ENCODE measurements around the gene ALKBH3.

The ALKBH3 gene

GRCh38 chr11:43922744-43923405 lies 42.2 kb downstream of the ALKBH3 start:
- DNase-seq (ENCODE audit: low read depth, low spot score) = peak; percentile 66
- TF ChIP-seq, protein P1, sequence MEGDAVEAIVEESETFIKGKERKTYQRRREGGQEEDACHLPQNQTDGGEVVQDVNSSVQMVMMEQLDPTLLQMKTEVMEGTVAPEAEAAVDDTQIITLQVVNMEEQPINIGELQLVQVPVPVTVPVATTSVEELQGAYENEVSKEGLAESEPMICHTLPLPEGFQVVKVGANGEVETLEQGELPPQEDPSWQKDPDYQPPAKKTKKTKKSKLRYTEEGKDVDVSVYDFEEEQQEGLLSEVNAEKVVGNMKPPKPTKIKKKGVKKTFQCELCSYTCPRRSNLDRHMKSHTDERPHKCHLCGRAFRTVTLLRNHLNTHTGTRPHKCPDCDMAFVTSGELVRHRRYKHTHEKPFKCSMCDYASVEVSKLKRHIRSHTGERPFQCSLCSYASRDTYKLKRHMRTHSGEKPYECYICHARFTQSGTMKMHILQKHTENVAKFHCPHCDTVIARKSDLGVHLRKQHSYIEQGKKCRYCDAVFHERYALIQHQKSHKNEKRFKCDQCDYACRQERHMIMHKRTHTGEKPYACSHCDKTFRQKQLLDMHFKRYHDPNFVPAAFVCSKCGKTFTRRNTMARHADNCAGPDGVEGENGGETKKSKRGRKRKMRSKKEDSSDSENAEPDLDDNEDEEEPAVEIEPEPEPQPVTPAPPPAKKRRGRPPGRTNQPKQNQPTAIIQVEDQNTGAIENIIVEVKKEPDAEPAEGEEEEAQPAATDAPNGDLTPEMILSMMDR (IDR thresholded peaks at IDR 0.05; ENCODE audit: low read depth, low read length) = no peak
- H3K4me3 ChIP-seq (ENCODE audit: low read depth, low read length) = no peak overlapping the region
- in situ Hi-C loops (cut with HindIII; ENCODE audit: low sequenced_read_pairs) = no loop called here

DNA sequence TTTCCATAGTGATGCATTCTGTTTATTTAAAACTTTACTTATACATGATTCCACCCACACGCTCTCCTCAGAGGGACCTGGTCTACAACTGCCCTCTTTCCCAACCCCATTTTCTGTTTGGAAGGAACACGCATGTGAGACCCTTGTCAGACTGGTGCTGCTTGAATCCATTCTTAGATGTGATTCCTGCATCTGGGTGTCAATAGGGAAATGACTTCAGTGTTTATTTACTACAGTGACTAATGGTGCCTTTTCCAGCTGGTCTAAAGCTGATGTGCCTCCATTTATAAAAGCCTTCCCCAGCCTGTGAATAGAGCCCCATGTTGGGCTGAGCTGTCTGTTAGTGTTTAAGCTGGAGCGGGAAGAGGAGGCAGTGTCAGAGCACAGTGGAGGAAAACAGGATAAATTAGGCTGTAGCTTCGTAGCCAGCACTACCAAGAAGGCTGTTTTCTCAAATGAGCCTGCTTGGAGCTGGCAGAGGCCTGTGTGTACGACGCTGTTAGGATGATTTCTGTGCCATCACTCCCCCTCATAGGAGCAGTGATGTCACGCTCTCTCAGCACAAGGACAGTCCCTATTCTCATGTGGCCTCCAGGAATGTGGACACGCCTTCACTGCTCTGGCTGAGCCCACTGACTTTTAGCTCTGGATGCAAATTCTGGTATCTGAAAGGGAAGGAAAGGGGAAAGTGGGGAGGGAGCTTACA lies 42.9 kb downstream of the ALKBH3 start:
- no peak overlapping the region for H3K4me3 ChIP-seq (ENCODE audit: low read depth, low read length)
- TF ChIP-seq, protein P1 (IDR thresholded peaks at IDR 0.05; ENCODE audit: low read depth, low read length) = no peak
- no peak for DNase-seq (ENCODE audit: low read depth, low spot score)
- in situ Hi-C loops (cut with HindIII; ENCODE audit: low sequenced_read_pairs) = no loop called here

- H3K4me3 ChIP-seq (ENCODE audit: low read depth, low read length) = no peak overlapping the region
- no peak for DNase-seq (ENCODE audit: low read depth, low spot score)
- in situ Hi-C loops (cut with HindIII; ENCODE audit: low sequenced_read_pairs) = no loop called here
- TF ChIP-seq, protein P1 (IDR thresholded peaks at IDR 0.05; ENCODE audit: low read depth, low read length) = peak; percentile 24
Observed at GRCh38 chr11:43924112-43924855, 43.7 kb downstream of the ALKBH3 start.

GRCh38 chr11:43925063-43925931 lies 44.7 kb downstream of the ALKBH3 start:
- TF ChIP-seq, protein P1 (IDR thresholded peaks at IDR 0.05; ENCODE audit: low read depth, low read length) = no peak
- H3K4me3 ChIP-seq (ENCODE audit: low read depth, low read length) = no peak overlapping the region
- in situ Hi-C loops (cut with HindIII; ENCODE audit: low sequenced_read_pairs) = no loop called here
- no peak for DNase-seq (ENCODE audit: low read depth, low spot score)

DNA sequence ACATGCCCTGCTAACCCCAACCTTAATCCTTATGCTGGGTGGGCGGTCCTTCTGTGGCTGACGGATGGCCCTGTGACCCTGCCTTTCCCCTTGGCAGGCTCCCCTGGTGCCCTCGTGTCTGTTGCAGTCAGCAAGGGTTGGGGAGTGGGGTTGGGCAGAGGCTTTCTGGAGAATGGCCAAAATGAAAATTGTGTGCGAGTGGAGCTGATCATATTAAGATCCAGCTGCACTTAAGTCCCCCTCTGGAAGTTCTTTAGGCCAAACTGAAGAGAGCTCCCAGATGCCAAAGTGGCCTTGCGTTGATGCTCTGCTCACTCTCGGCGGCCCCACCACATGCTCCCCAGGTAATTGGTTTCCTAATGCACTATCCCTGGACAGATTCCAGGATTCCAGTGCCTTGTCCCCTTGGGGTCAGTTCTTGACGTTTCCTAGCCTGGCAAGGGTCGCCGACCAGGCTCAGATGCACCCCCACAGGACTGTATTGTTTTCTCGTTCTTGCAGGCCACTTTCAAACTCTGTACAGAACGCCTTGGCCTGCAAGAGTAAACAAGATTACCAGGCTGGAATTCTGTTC lies 45.4 kb downstream of the ALKBH3 start:
- DNase-seq (ENCODE audit: low read depth, low spot score) = no peak
- in situ Hi-C loops (cut with HindIII; ENCODE audit: low sequenced_read_pairs) = no loop called here
- no peak overlapping the region for H3K4me3 ChIP-seq (ENCODE audit: low read depth, low read length)
- TF ChIP-seq, protein P1 (IDR thresholded peaks at IDR 0.05; ENCODE audit: low read depth, low read length) = no peak
